Measurements from ENCODE around the gene IQSEC1.

The IQSEC1 gene

DNA sequence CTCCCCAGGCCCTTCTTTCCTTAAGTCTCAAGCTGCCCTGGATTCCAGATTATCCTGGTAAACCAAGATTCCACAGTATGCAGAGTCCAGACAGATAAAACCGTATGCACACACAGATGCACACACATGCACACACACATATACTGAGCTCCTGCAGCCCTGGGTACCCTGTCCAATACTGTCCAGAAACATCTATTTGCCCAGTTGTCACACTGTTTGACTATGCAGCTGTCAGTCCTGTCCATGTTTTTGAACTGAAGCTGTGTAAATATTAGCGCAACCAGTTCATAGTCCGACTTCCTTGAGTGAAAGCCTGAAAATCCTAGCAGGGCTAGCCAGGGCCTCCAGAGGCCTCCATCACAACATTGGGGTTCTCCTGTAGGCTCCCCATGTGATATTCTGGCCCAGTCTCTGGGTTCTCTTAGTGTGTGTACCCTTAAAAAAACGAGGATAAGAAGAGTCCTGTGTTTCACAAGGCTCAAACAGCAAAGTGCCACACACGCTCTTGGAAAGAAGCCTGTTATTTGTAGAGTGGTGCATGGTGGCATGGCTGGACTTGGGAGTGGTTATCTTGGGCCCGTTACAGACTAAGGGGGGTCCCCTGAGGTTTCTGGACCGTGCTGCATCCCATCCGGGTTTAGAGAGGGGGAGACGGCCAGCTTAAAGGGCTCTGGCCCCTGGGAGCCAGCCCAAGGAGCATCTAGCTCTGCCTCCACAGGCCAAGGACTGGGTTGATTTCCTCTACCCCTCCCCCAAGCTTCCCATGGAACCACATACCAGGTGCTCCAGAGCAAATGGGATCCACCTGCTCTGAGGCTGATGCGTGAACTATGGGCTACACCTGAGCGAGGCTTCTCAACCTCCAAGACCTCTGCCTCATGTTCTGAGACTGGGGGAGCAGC, 108.3 kb downstream of the IQSEC1 start:
- no peak for DNase-seq

GRCh38 chr3:12963922-12964701, 109.1 kb downstream of the IQSEC1 start:
- DNase-seq: no peak

DNA sequence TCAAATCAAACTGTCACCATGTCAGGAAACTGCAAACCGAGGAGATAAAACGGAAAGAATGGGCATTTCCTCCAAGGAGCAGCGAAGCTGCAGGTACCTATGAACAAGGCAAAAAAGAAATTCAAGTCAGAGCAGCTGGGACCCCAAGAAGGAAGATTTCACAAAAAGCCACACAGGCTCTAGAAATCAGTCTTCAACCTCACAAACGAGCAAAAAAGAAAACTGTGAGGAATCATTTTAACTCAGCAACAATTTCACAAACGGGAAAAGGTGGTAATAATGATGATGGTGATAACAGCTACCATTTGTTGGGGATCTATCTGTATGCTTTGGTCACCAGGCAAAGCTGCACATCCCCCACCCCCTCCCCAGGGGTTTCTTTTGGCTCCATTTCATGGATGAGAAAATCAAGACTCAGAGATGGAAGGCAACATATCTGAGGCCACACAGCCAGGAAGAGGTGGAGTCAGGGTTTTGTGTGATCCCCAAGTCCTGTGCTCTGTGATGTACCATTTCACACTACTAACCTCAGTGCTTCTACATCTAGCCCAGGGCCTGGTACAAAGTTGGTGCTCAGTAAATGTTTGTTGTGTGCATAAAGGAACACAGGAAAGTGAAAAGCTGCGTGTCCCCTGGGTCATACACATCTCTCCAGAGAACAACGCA, 109.9 kb downstream of the IQSEC1 start:
- DNase-seq: no peak

- no peak for DNase-seq
Measured at GRCh38 chr3:12962292-12962691, 110.9 kb downstream of the IQSEC1 start.

- DNase-seq: no peak
Measured at GRCh38 chr3:12961697-12962036, 111.6 kb downstream of the IQSEC1 start.

DNA sequence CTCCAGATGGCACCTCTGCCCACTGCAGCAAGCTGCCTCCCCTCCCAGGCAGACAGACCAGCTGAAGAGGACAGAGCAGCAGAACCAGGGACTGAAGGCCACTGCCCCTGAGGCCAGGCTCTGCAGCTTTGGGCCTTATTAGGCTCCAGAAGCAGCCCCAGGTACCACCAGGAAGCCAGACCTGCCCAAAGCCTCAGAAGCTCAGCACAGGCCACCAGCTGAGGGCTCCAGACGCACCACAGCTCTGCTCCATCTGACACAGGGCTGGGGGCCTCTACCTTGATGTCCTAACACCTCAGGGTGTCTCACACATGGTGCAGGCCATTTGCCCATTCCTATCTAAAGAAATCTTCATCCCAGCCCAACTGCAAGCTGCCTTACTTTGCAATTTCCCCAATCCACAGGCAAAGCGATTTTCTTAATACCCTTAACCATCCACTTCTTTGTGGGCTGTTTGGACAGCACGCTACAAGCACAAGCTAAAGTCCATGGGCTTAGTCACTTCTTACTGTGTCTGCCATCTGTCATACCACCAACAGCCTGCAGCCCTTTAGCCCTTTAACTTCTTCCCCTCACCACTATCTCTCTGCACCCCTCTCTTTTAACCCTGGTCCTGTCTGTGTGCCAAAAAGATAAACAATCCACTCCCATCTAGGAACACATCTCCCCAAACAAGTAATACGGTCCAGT, 112.1 kb downstream of the IQSEC1 start:
- DNase-seq: no peak

GRCh38 chr3:12960497-12960896, 112.7 kb downstream of the IQSEC1 start:
- DNase-seq: no peak

GRCh38 chr3:12959838-12960378, 113.3 kb downstream of the IQSEC1 start:
- no peak for DNase-seq

DNA sequence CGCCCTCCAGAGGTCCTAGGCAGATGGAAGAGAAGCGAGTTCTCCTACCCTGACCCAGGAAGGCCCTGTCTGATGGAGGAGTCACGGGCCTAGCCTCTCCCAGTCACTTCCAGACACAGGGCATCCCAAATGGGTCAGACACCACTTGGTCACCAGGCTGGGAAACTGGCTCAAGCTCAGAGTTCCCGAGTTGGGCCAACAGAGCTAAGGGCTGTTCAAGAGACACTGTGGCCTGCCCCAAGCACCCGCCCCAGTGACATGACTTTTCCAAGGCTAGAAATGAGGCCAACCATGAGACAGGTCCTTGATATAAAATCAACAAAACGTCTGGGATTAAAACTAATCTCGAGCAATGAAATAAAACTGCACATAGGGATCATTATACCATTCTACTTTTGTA, 113.8 kb downstream of the IQSEC1 start:
- no peak for DNase-seq

DNA sequence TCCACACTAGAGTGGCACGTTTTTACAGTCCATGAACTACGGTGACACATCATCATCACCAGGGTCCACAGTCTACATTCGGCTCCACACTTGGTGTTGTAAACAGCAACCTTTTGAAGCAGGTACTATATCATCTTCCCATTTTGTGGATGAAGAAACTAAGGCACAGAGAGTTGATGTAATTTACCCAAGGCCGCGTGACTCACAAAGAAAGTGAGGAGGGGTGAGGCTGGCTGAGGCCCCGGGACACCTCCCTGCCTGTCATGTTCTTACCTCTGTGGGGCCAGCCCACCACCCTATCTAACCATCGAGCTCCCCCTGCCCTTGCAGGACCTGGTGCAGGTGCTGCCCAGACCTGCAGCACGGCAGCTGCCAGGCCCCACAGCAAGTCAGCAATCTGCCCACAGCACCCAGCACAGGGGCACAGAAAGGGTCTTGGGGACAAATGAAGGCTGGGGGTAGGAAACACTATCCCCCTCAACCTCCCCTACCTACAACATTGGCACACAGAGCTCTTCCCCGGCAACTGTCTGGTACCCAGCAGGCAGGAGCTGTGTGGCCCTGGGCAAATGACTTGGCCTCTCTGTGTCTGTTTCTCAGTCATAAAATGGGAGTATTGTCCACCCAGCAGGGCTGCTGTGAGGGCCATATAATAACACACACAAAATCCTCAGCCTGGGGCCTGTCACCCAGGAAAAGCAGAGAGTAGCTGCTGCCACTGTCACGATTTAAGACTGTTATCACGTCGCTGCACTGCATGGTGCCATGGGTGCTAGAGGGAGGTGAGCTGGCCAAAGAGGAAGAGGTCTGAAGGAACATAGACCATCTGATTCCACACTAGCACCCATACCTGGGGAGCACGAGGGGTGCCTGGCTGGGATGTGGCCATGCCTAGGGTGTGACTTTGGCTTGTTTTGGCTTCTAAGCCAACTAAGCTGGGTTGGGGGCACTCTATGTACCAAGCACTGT, 115.1 kb downstream of the IQSEC1 start:
- no peak for DNase-seq

GRCh38 chr3:12957339-12957738, 115.9 kb downstream of the IQSEC1 start:
- no peak for DNase-seq

DNA sequence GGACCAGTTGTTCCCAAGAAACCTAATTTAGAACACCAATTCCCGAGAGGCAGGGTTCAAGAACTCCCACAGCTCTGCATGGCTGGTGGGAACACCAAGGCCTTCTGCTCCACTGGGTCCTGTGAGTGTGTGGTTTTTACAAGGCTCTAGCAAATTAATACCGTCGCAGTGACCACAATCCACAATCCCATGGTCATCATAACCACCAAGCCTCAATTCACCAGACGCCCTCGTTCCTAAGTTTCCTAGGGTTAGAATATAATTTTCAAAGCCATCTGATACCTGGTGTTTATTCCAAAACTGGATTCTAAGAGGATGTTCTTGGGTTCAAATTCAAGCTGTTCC, 116.9 kb downstream of the IQSEC1 start:
- DNase-seq: no peak

DNA sequence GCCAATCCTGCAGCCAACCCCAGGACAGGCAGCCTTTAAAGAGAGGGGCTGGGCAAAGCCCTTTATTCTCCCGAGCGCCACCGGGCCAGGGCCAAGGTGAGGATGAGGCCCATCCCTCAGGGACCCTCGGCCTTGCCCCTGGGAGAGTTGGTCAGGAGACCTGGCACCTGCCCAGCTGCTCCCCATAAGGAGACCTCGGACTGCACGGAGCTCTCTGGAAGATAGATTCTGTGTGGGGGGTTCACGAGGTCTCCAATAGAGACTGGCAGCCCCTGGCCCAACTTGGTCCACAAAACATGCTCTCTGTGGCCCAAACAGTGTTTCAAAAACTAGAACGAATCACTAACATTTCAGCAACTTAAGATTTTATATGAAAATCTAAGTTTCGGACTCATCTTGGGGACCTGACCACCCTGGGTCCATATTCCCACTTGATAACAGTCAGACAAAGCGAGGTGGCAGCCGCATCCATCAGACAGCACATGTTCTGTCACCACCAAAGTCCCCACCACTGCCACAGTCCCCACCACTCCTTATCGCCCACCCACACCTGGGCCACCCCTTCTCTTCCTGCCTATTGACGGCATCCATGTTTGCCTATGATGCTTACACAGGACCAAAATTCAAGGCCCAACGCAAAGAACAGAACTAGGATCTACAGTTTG, 117.4 kb downstream of the IQSEC1 start:
- DNase-seq: no peak

GRCh38 chr3:12954891-12955650, 118.2 kb downstream of the IQSEC1 start:
- DNase-seq: no peak

DNA sequence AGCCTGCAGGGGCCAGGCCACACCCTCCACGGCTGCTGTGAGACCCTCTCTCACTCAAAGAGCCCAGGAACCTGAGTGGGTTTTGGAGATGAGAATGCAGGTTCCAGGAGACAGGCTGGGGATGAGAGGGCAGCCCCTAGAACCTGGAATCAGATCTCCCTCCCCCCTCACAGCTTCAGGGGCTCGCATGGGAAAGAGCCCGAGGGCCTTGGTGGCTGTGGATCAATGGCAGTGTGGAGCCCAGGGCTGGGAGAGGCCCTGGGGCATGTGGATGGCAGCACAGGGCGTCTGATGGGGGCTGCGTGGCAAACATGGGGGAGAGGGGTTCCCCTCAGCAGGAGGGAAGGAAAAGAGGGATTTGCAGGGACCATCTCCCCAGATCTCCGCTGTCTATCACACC, 119.0 kb downstream of the IQSEC1 start:
- DNase-seq: no peak

GRCh38 chr3:12953201-12953995, 119.8 kb downstream of the IQSEC1 start:
- no peak for DNase-seq

DNA sequence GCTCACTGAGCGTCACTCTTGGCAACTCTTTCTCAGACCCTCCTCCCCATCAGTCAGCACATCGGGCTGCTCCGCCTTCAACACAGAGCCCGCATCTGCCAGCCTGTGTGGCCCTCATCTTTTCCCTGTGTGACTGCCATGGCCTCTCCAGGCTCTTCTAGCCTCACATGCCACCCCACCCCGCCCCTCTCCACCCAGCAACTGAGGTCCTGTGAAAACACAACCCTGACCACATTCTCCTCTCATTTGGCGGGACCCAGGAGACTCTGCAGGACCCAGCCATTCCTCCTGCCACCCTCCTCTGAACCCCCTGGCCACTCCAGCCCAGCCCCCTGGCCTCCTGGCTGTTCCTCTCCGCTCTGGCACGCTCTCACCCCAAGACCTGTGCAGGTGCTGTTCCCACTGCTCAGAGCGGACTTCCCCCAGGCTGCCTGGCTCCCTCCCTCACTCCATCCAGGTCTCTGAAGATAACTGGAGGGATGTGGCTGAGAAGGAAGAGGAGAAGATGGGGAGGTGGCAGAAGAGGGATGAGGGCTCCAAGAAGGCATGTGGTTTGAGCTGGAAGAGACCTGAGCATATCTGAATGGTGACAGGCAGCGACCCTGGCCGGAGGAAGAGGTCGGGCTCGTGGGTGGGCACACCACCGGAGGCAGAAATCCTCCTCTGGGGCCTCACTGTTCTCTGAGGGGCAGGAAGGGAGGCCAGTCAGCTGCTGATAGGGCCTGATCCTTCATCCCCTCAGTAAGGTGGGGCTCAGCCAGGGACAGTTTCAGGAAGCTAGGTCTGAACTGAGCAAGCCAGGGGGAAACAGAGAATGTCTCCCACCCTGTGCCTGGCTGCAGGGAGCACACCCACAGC, 120.7 kb downstream of the IQSEC1 start:
- no peak for DNase-seq
